Measurements from ENCODE around the gene CLCF1.

The CLCF1 gene

GRCh38 chr11:67375320-67376055 lies 2.1 kb upstream of the CLCF1 start:
- H3K9me2 ChIP-seq (ENCODE audit: low read depth, low read length) = no peaks in the 10 kb centered on the region
- no peaks in the 10 kb centered on the region for H3F3A ChIP-seq (ENCODE audit: insufficient read depth, low read length)
- H3K79me2 ChIP-seq (ENCODE audit: insufficient read depth, low read length) = no peaks in the 10 kb centered on the region
- H3K4me2 ChIP-seq (ENCODE audit: low read length) = no peak overlapping the region
- H3K27ac ChIP-seq (ENCODE audit: low read depth, low read length, poor library complexity, severe bottlenecking) = no peak overlapping the region
- H3K4me3 ChIP-seq (ENCODE audit: low read depth, low read length, poor library complexity, severe bottlenecking) = no peak overlapping the region
- no peaks in the 10 kb centered on the region for H4K20me1 ChIP-seq (ENCODE audit: insufficient read depth, low read length)
- no peak overlapping the region for H3K9ac ChIP-seq (ENCODE audit: low read length)
- no peaks in the 10 kb centered on the region for H3K36me3 ChIP-seq (ENCODE audit: insufficient read depth, low read length)
- H3K4me1 ChIP-seq (ENCODE audit: insufficient read depth, low read length, severe bottlenecking) = peaks cover 15% of the 10 kb centered on the region
- no peak overlapping the region for H2AFZ ChIP-seq (ENCODE audit: low read length)
- H3K27me3 ChIP-seq (ENCODE audit: insufficient read depth, low read length) = peaks cover 16% of the 10 kb centered on the region; the same call in 1 of the 2 replicates
- no peaks in the 10 kb centered on the region for H3K9me3 ChIP-seq (ENCODE audit: low read length)
- TF ChIP-seq EZH2 (IDR thresholded peaks at IDR 0.05; ENCODE audit: borderline replicate concordance, low read length) (no peak), CTCF (IDR thresholded peaks at IDR 0.05; ENCODE audit: low read length) (no peak)

DNA sequence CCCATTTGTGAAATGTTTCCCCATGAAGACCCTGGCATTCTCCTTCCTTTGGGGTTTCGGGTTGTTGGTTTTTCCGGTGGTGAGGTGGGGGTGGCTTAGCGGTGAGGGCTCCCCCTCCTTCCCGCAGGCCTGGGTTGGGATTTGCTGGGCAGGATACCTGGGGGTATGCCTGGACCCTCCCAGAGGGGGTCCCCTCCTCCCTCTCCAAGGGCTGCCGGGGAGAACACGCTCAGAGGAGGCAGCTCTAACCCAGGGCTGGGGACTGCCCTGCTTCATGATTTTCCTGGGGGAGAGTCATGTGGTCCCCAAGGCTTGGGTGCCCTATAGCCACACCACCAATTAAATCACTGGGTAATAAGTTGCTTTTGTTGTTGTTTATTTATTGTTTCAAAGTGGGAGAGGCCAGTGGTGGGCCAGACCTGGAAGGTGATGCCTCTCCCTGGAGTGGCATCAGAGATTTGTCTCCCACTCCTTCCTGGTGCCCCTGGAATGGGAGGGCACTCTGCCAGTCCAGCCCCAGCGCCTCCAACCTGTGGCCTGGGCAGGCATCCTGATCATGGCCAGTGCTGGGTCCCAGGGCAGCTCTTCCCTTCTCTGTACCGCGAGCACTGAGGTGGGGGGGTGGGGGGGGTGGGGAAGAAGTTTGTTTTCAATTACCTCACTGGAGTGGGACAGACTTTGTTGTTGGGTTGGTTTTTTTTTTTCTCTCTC lies 1.3 kb upstream of the CLCF1 start:
- no peaks in the 10 kb centered on the region for H3K9me3 ChIP-seq (ENCODE audit: low read length)
- no peak overlapping the region for H3K9ac ChIP-seq (ENCODE audit: low read length)
- no peaks in the 10 kb centered on the region for H4K20me1 ChIP-seq (ENCODE audit: insufficient read depth, low read length)
- H3K4me3 ChIP-seq (ENCODE audit: low read depth, low read length, poor library complexity, severe bottlenecking) = no peak overlapping the region
- no peaks in the 10 kb centered on the region for H3K9me2 ChIP-seq (ENCODE audit: low read depth, low read length)
- no peak for TF ChIP-seq EZH2 (IDR thresholded peaks at IDR 0.05; ENCODE audit: borderline replicate concordance, low read length)
- TF ChIP-seq CTCF (IDR thresholded peaks at IDR 0.05; ENCODE audit: low read length) = no peak
- no peak overlapping the region for H3K4me2 ChIP-seq (ENCODE audit: low read length)
- no peaks in the 10 kb centered on the region for H3K36me3 ChIP-seq (ENCODE audit: insufficient read depth, low read length)
- H3K27ac ChIP-seq (ENCODE audit: low read depth, low read length, poor library complexity, severe bottlenecking) = no peak overlapping the region
- H2AFZ ChIP-seq (ENCODE audit: low read length) = no peak overlapping the region
- H3K4me1 ChIP-seq (ENCODE audit: insufficient read depth, low read length, severe bottlenecking) = peaks cover 15% of the 10 kb centered on the region
- peaks cover 16% of the 10 kb centered on the region; the same call in 1 of the 2 replicates for H3K27me3 ChIP-seq (ENCODE audit: insufficient read depth, low read length)
- H3K79me2 ChIP-seq (ENCODE audit: insufficient read depth, low read length) = no peaks in the 10 kb centered on the region
- H3F3A ChIP-seq (ENCODE audit: insufficient read depth, low read length) = no peaks in the 10 kb centered on the region

GRCh38 chr11:67373648-67374570 lies 511 bp upstream of the CLCF1 start:
- H3K9me2 ChIP-seq (ENCODE audit: low read depth, low read length) = no peaks in the 10 kb centered on the region
- H2AFZ ChIP-seq (ENCODE audit: low read length) = no peak overlapping the region
- H4K20me1 ChIP-seq (ENCODE audit: insufficient read depth, low read length) = no peaks in the 10 kb centered on the region
- peak overlapping the region; percentile 4; the same call in 1 of the 2 replicates for H3K9ac ChIP-seq (ENCODE audit: low read length)
- peaks cover 16% of the 10 kb centered on the region; the same call in 1 of the 2 replicates for H3K27me3 ChIP-seq (ENCODE audit: insufficient read depth, low read length)
- no peak overlapping the region for H3K27ac ChIP-seq (ENCODE audit: low read depth, low read length, poor library complexity, severe bottlenecking)
- no peaks in the 10 kb centered on the region for H3F3A ChIP-seq (ENCODE audit: insufficient read depth, low read length)
- TF ChIP-seq CTCF (IDR thresholded peaks at IDR 0.05; ENCODE audit: low read length) (peak; percentile 53; the same call in 1 of the 2 replicates), EZH2 (IDR thresholded peaks at IDR 0.05; ENCODE audit: borderline replicate concordance, low read length) (no peak)
- peak overlapping the region; percentile 61 for H3K4me2 ChIP-seq (ENCODE audit: low read length)
- H3K4me3 ChIP-seq (ENCODE audit: low read depth, low read length, poor library complexity, severe bottlenecking) = peak overlapping the region; percentile 50
- H3K4me1 ChIP-seq (ENCODE audit: insufficient read depth, low read length, severe bottlenecking) = peaks cover 15% of the 10 kb centered on the region
- no peaks in the 10 kb centered on the region for H3K79me2 ChIP-seq (ENCODE audit: insufficient read depth, low read length)
- H3K9me3 ChIP-seq (ENCODE audit: low read length) = no peaks in the 10 kb centered on the region
- no peaks in the 10 kb centered on the region for H3K36me3 ChIP-seq (ENCODE audit: insufficient read depth, low read length)

Measured in OCI-LY1 (cell line).